OCI-LY7 (cell line): ENCODE results near the gene IPPK. TPM values are rescaled to one million over a fixed set of nuclear protein-coding genes. Genes with fewer than 3 reads are reported as not detected.

Source experiments
- BruUV-seq: library from RNA; stranded (reverse); fragments of 400-500 nt; replicated peaks from 2 replicates; lab custom pipeline; 2021; lab: Mats Ljungman, UMichigan
- CTCF ChIA-PET: fragments of 300-600 bp; sonication (Branson Sonifier 250); formaldehyde crosslinking; loops from one replicate; lab custom pipeline; 2022; ENCODE audit warnings: antibody characterized with exemption; ENCODE audit not compliant: unreplicated experiment; lab: Charles Lee
- POLR2A ChIA-PET: fragments of 300-600 bp; sonication (Branson Sonifier 250); formaldehyde crosslinking; loops from one replicate; lab custom pipeline; 2022; ENCODE audit warnings: antibody characterized with exemption; lab: Charles Lee
- DNase-seq: peaks from one replicate; pipeline ENCODE4 v3.0.0-alpha.2; 2015; ENCODE audit warnings: low spot score
- H2AFZ ChIP-seq: fragments of 200-600 bp; sonication (generic), shearing (Covaris generic); 2 replicates; pipeline ENCODE4 v1.6.1; 2014; ENCODE audit warnings: mild to moderate bottlenecking, antibody characterized with exemption, low read length, moderate library complexity
- H3K27ac ChIP-seq: fragments of 200-600 bp; sonication (generic); 2 replicates; pipeline ENCODE4 v1.5.1; 2014; ENCODE audit warnings: mixed run types, low read depth, mild to moderate bottlenecking, moderate library complexity, low read length, inconsistent platforms; ENCODE audit not compliant: poor library complexity, severe bottlenecking
- H3K36me3 ChIP-seq: fragments of 200-600 bp; sonication (generic); 2 replicates; pipeline ENCODE4 v1.6.1; 2014; ENCODE audit warnings: mild to moderate bottlenecking, antibody characterized with exemption, low read length, moderate library complexity, mixed read lengths; ENCODE audit not compliant: insufficient read depth
- H3K4me1 ChIP-seq: fragments of 200-600 bp; sonication (generic); 2 replicates; pipeline ENCODE4 v1.5.1; 2014; ENCODE audit warnings: mild to moderate bottlenecking, low read length; ENCODE audit not compliant: insufficient read depth, poor library complexity, severe bottlenecking
- H3K4me2 ChIP-seq: fragments of 200-600 bp; sonication (generic); 2 replicates; pipeline ENCODE4 v1.6.1; 2014; ENCODE audit warnings: mild to moderate bottlenecking, low read length
- H3K4me3 ChIP-seq: fragments of 200-600 bp; sonication (generic); 2 replicates; pipeline ENCODE4 v1.5.1; 2014; ENCODE audit warnings: mild to moderate bottlenecking, low read depth, low read length; ENCODE audit not compliant: poor library complexity, severe bottlenecking
- H3K79me2 ChIP-seq: fragments of 200-600 bp; sonication (generic); 2 replicates; pipeline ENCODE4 v1.6.1; 2016; ENCODE audit warnings: low read depth, mild to moderate bottlenecking, low read length, moderate library complexity, mixed read lengths; ENCODE audit not compliant: insufficient read depth
- H3K9me2 ChIP-seq: fragments of 200-600 bp; sonication (generic); 2 replicates; pipeline ENCODE4 v1.6.1; 2016; ENCODE audit warnings: mild to moderate bottlenecking, low read length, mixed read lengths; ENCODE audit not compliant: insufficient read depth
- H3K9me3 ChIP-seq: fragments of 200-600 bp; sonication (generic); 2 replicates; pipeline ENCODE4 v1.6.1; 2014; ENCODE audit warnings: mild to moderate bottlenecking, mixed run types, low read length, mixed read lengths
- H4K20me1 ChIP-seq: fragments of 200-600 bp; sonication (generic); 2 replicates; pipeline ENCODE4 v1.6.1; 2014; ENCODE audit warnings: mild to moderate bottlenecking, antibody characterized with exemption, low read length, moderate library complexity, mixed read lengths; ENCODE audit not compliant: insufficient read depth
- CTCF ChIP-seq: fragments of 200-600 bp; sonication (generic); conservative IDR thresholded peaks from 2 replicates; pipeline ENCODE4 v1.5.1; 2014; ENCODE audit warnings: mild to moderate bottlenecking, antibody characterized with exemption, low read length, moderate library complexity, mixed read lengths
- EZH2phosphoT487 ChIP-seq: fragments of 200-600 bp; sonication (generic); IDR thresholded peaks from 2 replicates; pipeline ENCODE4 v1.6.1; 2018; ENCODE audit warnings: low read depth, borderline replicate concordance, mild to moderate bottlenecking, mixed run types, antibody characterized with exemption, low read length, moderate library complexity, mixed read lengths
- intact Hi-C: fragments of 100-400 bp; cut with micrococcal nuclease; formaldehyde crosslinking; loops from one replicate; pipeline ENCODE4 v1.10.0; 2022; ENCODE audit not compliant: unreplicated experiment
- total RNA-seq, 2 experiments: library from RNA; depleted of rRNA in 1 of 2; stranded (reverse); fragments of >200 nt in 1 of 2; shearing (Covaris generic) in 1 of 2; gene quantifications; 2 replicates each; pipeline ENCODE4 v1.2.3, GENCODE V29; 2014 to 2022

Gene IPPK
- total RNA-seq, 2 experiments from 2014 or later, result 10.3 to 12.7 TPM

- no peaks in the 10 kb centered on the region for H3K4me1 ChIP-seq
- ChIA-PET POLR2A (interaction anchor here (1.1 kb wide), 1 partner anchor 11 kb away, joined by 4 read pairs; no protein-coding TSS in a partner anchor), CTCF (no interaction called here)
- no peak overlapping the region for H3K4me3 ChIP-seq
- H3K4me2 ChIP-seq, result no peak overlapping the region
- no peaks in the 10 kb centered on the region for H3K36me3 ChIP-seq
- no peak for DNase-seq
- peaks cover 6% of the 10 kb centered on the region; the same call in 1 of the 2 replicates for H3K9me3 ChIP-seq
- intact Hi-C loops, result no loop called here
- no TSS peak for BruUV-seq
- H2AFZ ChIP-seq, result no peak overlapping the region
- H3K27ac ChIP-seq, result no peak overlapping the region
- TF ChIP-seq EZH2phosphoT487 (no peak), CTCF (no peak)
- H4K20me1 ChIP-seq, result no peaks in the 10 kb centered on the region
- H3K79me2 ChIP-seq, result no peaks in the 10 kb centered on the region
- no peaks in the 10 kb centered on the region for H3K9me2 ChIP-seq
These were observed 69.3 kb downstream of the IPPK start for GRCh38 chr9:92600462-92601261.

- no peak for DNase-seq
- no peak overlapping the region for H3K4me3 ChIP-seq
- CTCF ChIA-PET, result no interaction called here
These were observed 69.9 kb downstream of the IPPK start for GRCh38 chr9:92599938-92600461.

More at GRCh38 chr9:92599938-92600461, 69.9 kb downstream of the IPPK start:
- Histone ChIP-seq H3K9me2 (no peaks in the 10 kb centered on the region), H3K79me2 (no peaks in the 10 kb centered on the region), H3K4me2 (no peak overlapping the region), H3K27ac (no peak overlapping the region), H3K4me1 (no peaks in the 10 kb centered on the region), H4K20me1 (no peaks in the 10 kb centered on the region), H3K36me3 (no peaks in the 10 kb centered on the region), H3K9me3 (no peaks in the 10 kb centered on the region), H2AFZ (no peak overlapping the region)
- no peak for TF ChIP-seq CTCF
- TF ChIP-seq EZH2phosphoT487, result no peak
- POLR2A ChIA-PET, result no interaction called here
- intact Hi-C loops, result no loop called here
- no TSS peak for BruUV-seq
